Heart right ventricle (tissue), 16 donors: ENCODE results near the gene HTR1D. TPM values are rescaled to one million over a fixed set of nuclear protein-coding genes. Genes with fewer than 3 reads are reported as not detected.
"Not testable (repeated sequence)": the region's sequence is repeated elsewhere in the genome, so short reads cannot be mapped to it uniquely, and the experiment has no call there.

ENCODE experiments used
- ATAC-seq, 8 donors: fragments of 200-7000 bp; cut with Tn5 transposase; one replicate each; pipeline ENCODE4 v1.9.1; 2020; ENCODE audit warnings: mild to moderate bottlenecking in 8 of 8, moderate library complexity in 8 of 8, moderate number of reproducible peaks in 1 of 8
- DNase-seq, 2 donors: peaks; one replicate each; pipeline ENCODE4 v3.0.0-alpha.2; 2020
- H3K27ac ChIP-seq, 10 donors: fragments of 200-600 bp; sonication (generic) in 2 of 10; one replicate each; pipeline versions ENCODE4 v1.5.0 to v1.8.0; 2020 to 2022; ENCODE audit warnings: mild to moderate bottlenecking in 3 of 10
- H3K27me3 ChIP-seq, 7 donors: fragments of 200-600 bp; one replicate each; pipeline ENCODE4 v1.8.0; 2021 to 2022; ENCODE audit warnings: mild to moderate bottlenecking in 2 of 7
- H3K36me3 ChIP-seq, 9 donors: fragments of 200-600 bp; sonication (generic) in 1 of 9; one replicate each; pipeline versions ENCODE4 v1.5.0 to v1.8.0; 2020 to 2022; ENCODE audit warnings: mild to moderate bottlenecking in 2 of 9
- H3K4me1 ChIP-seq, 9 donors: fragments of 200-600 bp; sonication (generic) in 1 of 9; one replicate each; pipeline versions ENCODE4 v1.5.0 to v1.8.0; 2020 to 2022; ENCODE audit warnings: mild to moderate bottlenecking in 4 of 9
- H3K4me3 ChIP-seq, 10 donors: fragments of 200-600 bp; sonication (generic) in 2 of 10; one replicate each; pipeline versions ENCODE4 v1.5.0 to v1.8.0; 2020 to 2022; ENCODE audit warnings: mild to moderate bottlenecking in 7 of 10, moderate library complexity in 2 of 10
- H3K9me3 ChIP-seq, 11 donors: fragments of 200-600 bp in 10 of 11; sonication (generic) in 2 of 11; one replicate each; pipeline versions ENCODE4 v1.5.0 to v1.8.0; 2013 to 2022; ENCODE audit warnings: mild to moderate bottlenecking in 2 of 11, control low read depth in 1 of 11, moderate library complexity in 1 of 11
- CTCF ChIP-seq, 9 donors: fragments of 200-600 bp; sonication (generic) in 2 of 9; IDR thresholded peaks; one replicate each; pipeline versions ENCODE4 v1.5.0 to v1.8.0; 2021 to 2022; ENCODE audit warnings: antibody characterized with exemption in 9 of 9, mild to moderate bottlenecking in 5 of 9, moderate library complexity in 1 of 9
- WGBS, 2 donors: extraction: QIAGEN DNeasy Blood & Tissue Kit; methylation state at CpG; one replicate each; pipeline ENCODE4 v1.1.7; 2013; ENCODE audit warnings: inconsistent platforms in 1 of 2; 5-methylcytosine and 5-hydroxymethylcytosine counted together
- intact Hi-C, 10 donors: fragments of 100-400 bp; cut with DNase I; formaldehyde crosslinking; loops; one replicate each; pipeline versions ENCODE4 v1.11.1 to v1.14.2; 2022
- polyA plus RNA-seq, 2 donors: library from polyadenylated mRNA; stranded (reverse); fragments of 200-250 nt; gene quantifications; one replicate each; pipeline ENCODE4 v1.2.3, GENCODE V29; 2013
- total RNA-seq, 10 donors: library from RNA; stranded (reverse); fragmentation: NEBNext Ultra II Directional in 3 of 10; extraction: Animal tissue kit (Norgen Biotek cat#: 25700) in 3 of 10; gene quantifications; one replicate each; pipeline versions ENCODE4 v1.2.1 to v1.2.4, GENCODE V29; 2021 to 2023
- donor health status: Arrhythmogenic right ventricular cardiomyopathy.
- donor health status: ischemic (EF 13 %, LVEDD 7.1; RV severe dilation, severe dysfunction).
- donor health status: healthy with polysubstance abuse.
- donor health status: DM: no; HTN: yes; CAD: no.
- donor health status: DM: no; HTN: no; CAD: no.
- donor health status: ischemic (EF 25% LVEDD 6.9; RV normal size, moderate dysfunction).
- donor health status: ischemic (EF 25% LVEDD 5.7; RV mildly dilated, moderate dysfunction).
- donor health status: healthy.
- donor health status: DM: yes; HTN: yes; CAD: no.
- donor health status: Ischemic cardiomyopathy.
- donor health status: ischemic (EF 35%, LVEDD 5.7; RV mildly dilated, moderate dysfunction).
- donor health status: nonischemic (EF 11% LVEDD 7.7; RV severe dilation, severe dysfunction).
- donor health status: DM: yes; HTN: yes; CAD: no.
- donor health status: PGD.
- donor health status: ischemic (EF 29% LVEDD 5.4; RV normal size, mild dysfunction).
- donor health status: nonischemic (EF 23%, LVEDD 6.1; RV moderate dilation, normal function).

HTR1D gene
- total and polyA plus RNA-seq, 12 donors = 0.01 to 0.07 TPM; not detected in 10

- H3K9me3 ChIP-seq = no peaks in the 10 kb centered on the region
- H3K4me3 ChIP-seq = no peak overlapping the region
- TF ChIP-seq CTCF (IDR thresholded peaks at IDR 0.05) = no peak
- WGBS, 2 donors = 62 to 67% methylated on average over 11 of the region's 11 CpGs
- H3K27ac ChIP-seq = no peak overlapping the region
- peaks cover 0 to 4% (median 0%) of the 10 kb centered on the region in 7 donors for H3K27me3 ChIP-seq
- DNase-seq = no peak
- no peaks in the 10 kb centered on the region for H3K36me3 ChIP-seq
- intact Hi-C loops = no loop called here
- no peak for ATAC-seq
- no peaks in the 10 kb centered on the region for H3K4me1 ChIP-seq
Measured at GRCh38 chr1:23194119-23194984, 22.9 kb downstream of the HTR1D start.

GRCh38 chr1:23193391-23194118, 23.7 kb downstream of the HTR1D start:
- DNase-seq = no peak
- no peaks in the 10 kb centered on the region for H3K4me1 ChIP-seq
- no peak overlapping the region for H3K4me3 ChIP-seq
- no peak for ATAC-seq
- H3K27me3 ChIP-seq = peaks cover 0 to 4% (median 0%) of the 10 kb centered on the region in 7 donors
- no peak overlapping the region for H3K27ac ChIP-seq
- no peaks in the 10 kb centered on the region for H3K9me3 ChIP-seq
- intact Hi-C loops = no loop called here
- WGBS, 2 donors = 95 to 96% methylated on average over 27 of the region's 27 CpGs
- no peaks in the 10 kb centered on the region for H3K36me3 ChIP-seq
- TF ChIP-seq CTCF (IDR thresholded peaks at IDR 0.05) = no peak

GRCh38 chr1:23191199-23191598, 26.1 kb downstream of the HTR1D start:
- no peak overlapping the region for H3K27ac ChIP-seq
- H3K9me3 ChIP-seq = no peaks in the 10 kb centered on the region
- intact Hi-C loops = no loop called here
- no peak for DNase-seq
- no peaks in the 10 kb centered on the region for H3K36me3 ChIP-seq
- ATAC-seq = no peak
- no peaks in the 10 kb centered on the region for H3K4me1 ChIP-seq
- peaks cover 0 to 2% (median 0%) of the 10 kb centered on the region in 7 donors for H3K27me3 ChIP-seq
- TF ChIP-seq CTCF (IDR thresholded peaks at IDR 0.05) = no peak
- 96 to 98% methylated on average over 3 of the region's 3 CpGs for WGBS, 2 donors
- H3K4me3 ChIP-seq = no peak overlapping the region

- not testable (repeated sequence) for H3K4me1 ChIP-seq, ATAC-seq, H3K9me3 ChIP-seq, H3K36me3 ChIP-seq, H3K4me3 ChIP-seq, H3K27ac ChIP-seq, H3K27me3 ChIP-seq, DNase-seq
- intact Hi-C loops = loop anchor here in 3 of 10 donors (5.0 to 10.0 kb wide), 2 partner anchors 204 to 212 kb away; no protein-coding TSS in a partner anchor
- 93 to 95% methylated on average over 13 of the region's 13 CpGs for WGBS, 2 donors
Measured at GRCh38 chr1:23188936-23189452, 28.3 kb downstream of the HTR1D start.
